Adipose tissue (tissue), 3 donors: ENCODE data around the gene STEAP1. TPM values are rescaled to one million over a fixed set of nuclear protein-coding genes. Genes with fewer than 3 reads are reported as not detected.
"Not testable (repeated sequence)": the region's sequence is repeated elsewhere in the genome, so short reads cannot be mapped to it uniquely, and the experiment has no call there.

Experiments
- H3K27ac ChIP-seq: one replicate; pipeline ENCODE4 v1.5.1; 2013; ENCODE audit warnings: low read depth, low read length
- WGBS, 3 donors: extraction: QIAGEN DNeasy Blood & Tissue Kit; methylation state at CpG; one replicate each; pipeline ENCODE4 v1.1.7; 2013; 5-methylcytosine and 5-hydroxymethylcytosine counted together
- polyA plus RNA-seq, 3 donors: library from polyadenylated mRNA; stranded (reverse); fragments of 200-250 nt; gene quantifications; one replicate each; pipeline ENCODE4 v1.2.3, GENCODE V29; 2013
- donor health status: healthy with polysubstance abuse.
- donor health status: Bipolar disorder and iron deficiency.
- donor health status: healthy.

The STEAP1 gene
- 10 to 100 TPM in 2 of 3 donors, 1 to 10 TPM in 1; 4.3 to 50.9 (median 17.2) TPM for polyA plus RNA-seq

GRCh38 chr7:90153943-90154771 is at the start of gene STEAP1:
Gene STEAP1, plus strand, starts transcription at chr7:90154469. Its CDS starts 5,320 bp downstream, at chr7:90159789.
- WGBS, 3 donors, result 4 to 6% (median 4%) methylated on average over 50 to 58 of the region's 58 CpGs
- not testable (repeated sequence) for H3K27ac ChIP-seq

GRCh38 chr7:90114972-90115371 is 39.3 kb upstream of the STEAP1 start:
- WGBS, 3 donors, result no CpG with 5 or more reads among the region's 1 CpG

GRCh38 chr7:90118551-90119177 is 35.6 kb upstream of the STEAP1 start:
- WGBS, 3 donors, result 1% methylated on average over 41 to 48 of the region's 48 CpGs
- H3K27ac ChIP-seq, result not testable (repeated sequence)

More at GRCh38 chr7:90114972-90115371, 39.3 kb upstream of the STEAP1 start:
- not testable (repeated sequence) for H3K27ac ChIP-seq

- H3K27ac ChIP-seq, result no peak overlapping the region
- 1 to 2% (median 2%) methylated on average over 57 to 58 of the region's 58 CpGs for WGBS, 3 donors
These were observed 34.9 kb upstream of the STEAP1 start for GRCh38 chr7:90119178-90119971.

- not testable (repeated sequence) for H3K27ac ChIP-seq
- WGBS, 3 donors, result 39 to 58% (median 53%) methylated on average over 4 of the region's 4 CpGs
These were observed 34.1 kb upstream of the STEAP1 start for GRCh38 chr7:90120205-90120604.

- H3K27ac ChIP-seq, result not testable (repeated sequence)
- 90 to 96% (median 92%) methylated on average over 8 of the region's 8 CpGs for WGBS, 3 donors
These were observed 22.5 kb upstream of the STEAP1 start for GRCh38 chr7:90131746-90132145.

GRCh38 chr7:90147079-90147960 is 6.9 kb upstream of the STEAP1 start:
- WGBS, 3 donors, result 77 to 86% (median 79%) methylated on average over 10 to 14 of the region's 14 CpGs

GRCh38 chr7:90149428-90149827 is 4.8 kb upstream of the STEAP1 start:
- not testable (repeated sequence) for H3K27ac ChIP-seq

More at GRCh38 chr7:90147079-90147960, 6.9 kb upstream of the STEAP1 start:
- H3K27ac ChIP-seq, result not testable (repeated sequence)

GRCh38 chr7:90151884-90152283 is 2.4 kb upstream of the STEAP1 start:
- 67 to 73% (median 68%) methylated on average over 3 of the region's 3 CpGs for WGBS, 3 donors
- not testable (repeated sequence) for H3K27ac ChIP-seq

- H3K27ac ChIP-seq, result not testable (repeated sequence)
- WGBS, 3 donors, result 28 to 38% (median 29%) methylated on average over 9 of the region's 9 CpGs
These were observed 1.5 kb upstream of the STEAP1 start for GRCh38 chr7:90152642-90153253.

- H3K27ac ChIP-seq, result no peak overlapping the region
- WGBS, 3 donors, result 75 to 81% (median 76%) methylated on average over 4 of the region's 4 CpGs
These were observed 937 bp downstream of the STEAP1 start for GRCh38 chr7:90155206-90155605.

GRCh38 chr7:90157331-90157730 is 3.1 kb downstream of the STEAP1 start:
- H3K27ac ChIP-seq, result not testable (repeated sequence)
- WGBS, 3 donors, result 67 to 88% (median 70%) methylated on average over 2 of the region's 2 CpGs

GRCh38 chr7:90157761-90158350 is 3.6 kb downstream of the STEAP1 start:
- 63 to 84% (median 79%) methylated on average over 3 to 4 of the region's 4 CpGs for WGBS, 3 donors
- H3K27ac ChIP-seq, result not testable (repeated sequence)

GRCh38 chr7:90163534-90163933 is 9.3 kb downstream of the STEAP1 start:
- no peak overlapping the region for H3K27ac ChIP-seq
- WGBS, 3 donors, result 89 to 91% (median 91%) methylated on average over 5 of the region's 5 CpGs

GRCh38 chr7:90165724-90166123 is 11.5 kb downstream of the STEAP1 start:
- WGBS, 3 donors, result 83 to 91% (median 84%) methylated on average over 2 of the region's 2 CpGs
- no peak overlapping the region for H3K27ac ChIP-seq

- 63 to 91% (median 86%) methylated on average over 3 of the region's 3 CpGs for WGBS, 3 donors
These were observed 11.9 kb downstream of the STEAP1 start for GRCh38 chr7:90166153-90166552.

GRCh38 chr7:90167361-90167760 is 13.1 kb downstream of the STEAP1 start:
- WGBS, 3 donors, result 68 to 75% (median 74%) methylated on average over 4 of the region's 4 CpGs
- H3K27ac ChIP-seq, result no peak overlapping the region

More at GRCh38 chr7:90166153-90166552, 11.9 kb downstream of the STEAP1 start:
- H3K27ac ChIP-seq, result no peak overlapping the region
